ENCODE results near the gene TWIST2. TPM values are rescaled to one million over a fixed set of nuclear protein-coding genes. Genes with fewer than 3 reads are reported as not detected.

The TWIST2 gene
- total RNA-seq, 4 donors from 2014 or later = 72.5 to 140 (median 106) TPM

- H3K9me3 ChIP-seq = no peaks in the 10 kb centered on the region
- 87 to 88% methylated on average over 3 of the region's 3 CpGs for WGBS, 2 donors
- H3K27me3 ChIP-seq = no peaks in the 10 kb centered on the region
- peaks cover 0 to 21% (median 0%) of the 10 kb centered on the region in 4 donors for H3K4me1 ChIP-seq
- H3K36me3 ChIP-seq = no peaks in the 10 kb centered on the region
- DNase-seq (ENCODE audit: low spot score in 2 of 2) = no peak
- H3K4me3 ChIP-seq = no peak overlapping the region
- no peak overlapping the region for H3K27ac ChIP-seq
- TF ChIP-seq EP300 (IDR thresholded peaks at IDR 0.05) = no peak
- no peak for TF ChIP-seq CTCF (IDR thresholded peaks at IDR 0.05)
- no peak for TF ChIP-seq POLR2A (IDR thresholded peaks at IDR 0.05)
These were observed 56.3 kb downstream of the TWIST2 start for GRCh38 chr2:238904177-238904576.

- H3K4me1 ChIP-seq = peaks cover 0 to 26% (median 0%) of the 10 kb centered on the region in 4 donors
- H3K9me3 ChIP-seq = no peaks in the 10 kb centered on the region
- H3K36me3 ChIP-seq = no peaks in the 10 kb centered on the region
- H3K27ac ChIP-seq = no peak overlapping the region
- no peaks in the 10 kb centered on the region for H3K27me3 ChIP-seq
- DNase-seq (ENCODE audit: low spot score in 2 of 2) = no peak
- TF ChIP-seq CTCF (IDR thresholded peaks at IDR 0.05) (no peak), EP300 (IDR thresholded peaks at IDR 0.05) (no peak), POLR2A (IDR thresholded peaks at IDR 0.05) (no peak)
- WGBS, 2 donors = 75 to 77% methylated on average over 3 of the region's 3 CpGs
- no peak overlapping the region for H3K4me3 ChIP-seq
These were observed 56.8 kb downstream of the TWIST2 start for GRCh38 chr2:238904716-238905115.

GRCh38 chr2:238905224-238905623, 57.3 kb downstream of the TWIST2 start:
- TF ChIP-seq POLR2A (IDR thresholded peaks at IDR 0.05) (no peak), EP300 (IDR thresholded peaks at IDR 0.05) (no peak), CTCF (IDR thresholded peaks at IDR 0.05) (no peak)
- Histone ChIP-seq H3K27me3 (no peaks in the 10 kb centered on the region), H3K4me3 (no peak overlapping the region), H3K4me1 (peaks cover 0 to 26% (median 0%) of the 10 kb centered on the region in 4 donors), H3K36me3 (no peaks in the 10 kb centered on the region), H3K27ac (no peak overlapping the region), H3K9me3 (no peaks in the 10 kb centered on the region)
- WGBS, 2 donors = 42 to 58% methylated on average over 13 of the region's 13 CpGs
- DNase-seq (ENCODE audit: low spot score in 2 of 2) = no peak

- no peaks in the 10 kb centered on the region for H3K9me3 ChIP-seq
- no peaks in the 10 kb centered on the region for H3K27me3 ChIP-seq
- H3K4me3 ChIP-seq = no peak overlapping the region
- H3K27ac ChIP-seq = no peak overlapping the region
- no peak for DNase-seq (ENCODE audit: low spot score in 2 of 2)
- TF ChIP-seq POLR2A (IDR thresholded peaks at IDR 0.05) (no peak), EP300 (IDR thresholded peaks at IDR 0.05) (no peak), CTCF (IDR thresholded peaks at IDR 0.05) (no peak)
- WGBS, 2 donors = 61 to 77% methylated on average over 28 of the region's 28 CpGs
- peaks cover 0 to 21% (median 0%) of the 10 kb centered on the region in 4 donors for H3K4me1 ChIP-seq
- no peaks in the 10 kb centered on the region for H3K36me3 ChIP-seq
These were observed 57.8 kb downstream of the TWIST2 start for GRCh38 chr2:238905644-238906043.

GRCh38 chr2:238906254-238906935, 58.5 kb downstream of the TWIST2 start:
- H3K27ac ChIP-seq = no peak overlapping the region
- no peaks in the 10 kb centered on the region for H3K9me3 ChIP-seq
- 78 to 79% methylated on average over 20 of the region's 20 CpGs for WGBS, 2 donors
- no peak for TF ChIP-seq CTCF (IDR thresholded peaks at IDR 0.05)
- TF ChIP-seq EP300 (IDR thresholded peaks at IDR 0.05) = no peak
- no peak for TF ChIP-seq POLR2A (IDR thresholded peaks at IDR 0.05)
- H3K27me3 ChIP-seq = no peaks in the 10 kb centered on the region
- peaks cover 0 to 4% (median 0%) of the 10 kb centered on the region in 3 donors for H3K36me3 ChIP-seq
- H3K4me3 ChIP-seq = no peak overlapping the region
- H3K4me1 ChIP-seq = peaks cover 0 to 16% (median 0%) of the 10 kb centered on the region in 4 donors
- no peak for DNase-seq (ENCODE audit: low spot score in 2 of 2)

Data from tibial nerve (tissue), 4 donors.